Measurements from ENCODE around the gene KRTAP22-2.

KRTAP22-2 gene

DNA sequence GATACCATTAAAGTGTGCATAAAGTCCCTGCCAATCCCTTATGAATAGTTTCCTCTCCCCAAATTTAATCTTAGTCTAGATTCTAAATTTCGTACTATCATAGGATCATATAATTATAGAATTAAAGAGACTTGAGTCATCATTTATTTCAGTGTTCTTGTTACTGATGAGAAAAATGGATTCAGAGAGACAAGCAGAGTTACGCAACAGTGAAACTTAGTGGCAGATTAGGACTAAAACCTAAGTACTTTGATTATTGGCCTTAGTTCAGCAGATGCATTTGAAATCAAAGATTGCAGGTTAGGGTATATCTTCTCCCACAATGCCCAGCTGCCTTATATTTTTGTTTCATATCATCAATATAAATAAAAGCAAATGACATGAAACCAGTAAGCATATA lies 28.2 kb downstream of the KRTAP22-2 start:
- no peak for DNase-seq

- DNase-seq: no peak
These were observed 28.8 kb downstream of the KRTAP22-2 start, which contains the start of gene KRTAP19-7 for GRCh38 chr21:30561264-30561895. Gene KRTAP19-7 (minus strand): TSS chr21:30561314. CDS start chr21:30561289, 25 bp downstream.

DNA sequence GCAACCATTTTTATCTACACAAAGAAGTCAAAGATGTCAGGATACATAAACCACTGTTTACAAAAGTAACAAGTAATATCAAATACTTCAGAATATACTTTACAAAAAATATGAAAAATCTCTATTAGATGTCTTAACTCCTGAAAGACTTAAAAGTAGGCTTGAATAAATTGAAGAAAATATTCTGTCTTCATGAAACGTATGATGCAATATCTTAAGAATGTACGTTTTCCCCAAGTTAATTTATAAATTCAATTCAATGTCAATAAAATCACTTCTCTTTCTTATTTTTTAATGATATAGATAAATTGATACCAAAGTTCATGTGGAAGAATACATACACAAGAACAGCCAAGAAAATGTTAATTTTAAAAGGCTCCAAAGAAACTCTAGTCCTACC lies 35.1 kb downstream of the KRTAP22-2 start:
- no peak for DNase-seq

- no peak for DNase-seq
These were observed 37.4 kb downstream of the KRTAP22-2 start for GRCh38 chr21:30552782-30553181.

DNA sequence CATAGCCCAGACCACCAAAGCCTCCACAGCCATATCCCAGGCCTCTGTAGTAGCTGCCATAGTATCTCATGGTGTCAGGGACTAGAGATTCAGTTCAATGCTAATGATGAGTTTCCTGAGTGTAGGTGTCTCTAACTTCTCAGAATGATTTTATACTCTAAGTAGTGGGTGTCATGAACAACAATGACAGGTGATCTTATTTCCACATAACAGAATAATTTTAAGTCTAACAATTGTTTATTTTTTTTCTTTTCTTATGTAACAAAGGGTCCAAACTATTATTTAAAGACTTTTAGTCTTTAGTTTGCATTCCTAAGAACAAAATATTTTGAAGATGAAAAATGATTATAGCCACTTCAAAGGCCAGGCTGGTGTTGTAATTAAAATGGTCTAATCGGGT lies 48.4 kb downstream of the KRTAP22-2 start, which contains the start of gene KRTAP19-6:
Gene KRTAP19-6 (minus strand): TSS at position 101 of the 400 bp plus-strand sequence. CDS start 31 bp downstream, at position 70.
- no peak for DNase-seq

Measured in NCI-H1417 treated with DMSO at 0.1 percent for 48 hours (cell line).